HG03565 (cell line): ENCODE results near the gene RO60.
A peak's percentile ranks its signal among the peaks of the same experiment; 100 is the strongest.

Source experiments
- ATAC-seq: cut with Tn5 transposase; IDR thresholded peaks from one replicate; pipeline ENCODE4 v1.9.1; 2021; ENCODE audit warnings: mild to moderate bottlenecking, moderate library complexity; ENCODE audit not compliant: unreplicated experiment

Gene RO60

DNA sequence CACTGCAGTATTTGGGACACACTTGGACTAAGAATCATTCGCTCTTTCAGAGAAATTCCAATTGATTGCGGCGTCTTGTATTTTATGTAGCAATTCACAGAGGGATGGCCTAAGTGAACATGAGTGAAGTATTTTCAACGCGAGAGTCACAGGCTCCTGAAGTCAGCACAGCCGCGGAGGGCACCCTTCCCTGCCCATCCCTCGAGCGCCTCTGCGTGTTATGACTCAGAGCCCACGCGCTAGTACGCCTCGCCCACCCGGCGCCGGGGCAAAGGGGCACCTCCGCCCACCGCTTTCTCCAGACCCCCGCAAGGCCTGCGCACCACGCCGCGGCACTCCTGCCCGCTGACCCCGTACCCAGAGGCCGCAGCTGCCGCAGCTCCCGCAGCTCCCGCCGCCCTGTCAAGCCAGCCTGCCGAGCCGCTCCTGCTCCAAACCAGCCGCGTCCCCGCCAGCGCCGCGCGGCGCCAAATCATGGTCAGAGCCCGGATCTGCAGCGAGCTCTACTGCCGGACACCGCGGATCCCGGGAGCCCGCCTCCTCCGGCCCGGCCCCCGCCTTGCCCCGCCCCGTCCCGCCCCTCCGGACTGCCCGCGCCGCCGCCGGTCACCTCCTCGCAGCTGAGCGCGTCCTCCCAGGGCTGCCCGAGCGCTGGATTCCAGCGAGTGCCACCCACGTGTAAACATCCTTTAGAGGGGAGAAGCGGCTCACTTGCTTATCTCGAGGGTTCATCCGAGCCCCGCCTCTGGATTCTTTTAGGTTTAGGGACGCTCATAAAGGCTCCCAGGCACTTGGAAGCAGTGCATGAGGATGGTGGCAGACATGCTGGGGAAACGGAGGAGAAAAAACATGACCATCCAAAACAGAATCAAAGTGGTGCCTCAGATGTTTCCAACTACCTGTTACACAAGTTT is 45.8 kb downstream of the RO60 start, which contains the start of gene GLRX2:
GLRX2 (minus strand) TSS at position 508 of the 914 bp plus-strand sequence; CDS start at position 476, 32 bp downstream.
- peak; percentile 74 for ATAC-seq

DNA sequence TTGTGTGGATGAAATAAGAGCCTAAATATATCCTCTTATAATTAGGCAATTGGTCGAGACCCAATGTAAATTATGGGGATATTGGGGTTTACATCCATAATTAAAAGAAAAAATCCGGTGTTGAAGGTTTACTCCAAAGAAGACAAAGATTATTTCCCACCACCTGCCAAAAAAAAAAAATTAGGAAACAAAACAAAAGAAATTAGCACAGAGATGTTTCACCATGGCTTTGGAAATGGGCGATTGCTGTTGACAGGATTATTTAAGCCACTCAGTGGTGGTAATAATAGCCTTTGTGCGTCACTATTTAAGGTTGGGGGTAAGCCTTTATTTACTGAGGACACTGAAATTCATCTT is 46.4 kb downstream of the RO60 start:
- no peak for ATAC-seq

GRCh38 chr1:193108471-193108870 is 49.1 kb downstream of the RO60 start:
- ATAC-seq, result no peak
